ENCODE measurements around the gene SPX. TPM values are rescaled to one million over a fixed set of nuclear protein-coding genes. Genes with fewer than 3 reads are reported as not detected.

Gene SPX
- total RNA-seq, 4 donors from 2014 or later: 0.49 TPM; not detected in 3

- no peak for TF ChIP-seq POLR2A (IDR thresholded peaks at IDR 0.05)
- no peak for TF ChIP-seq CTCF (IDR thresholded peaks at IDR 0.05)
- 73 to 74% methylated on average over 2 of the region's 2 CpGs for WGBS, 2 donors
Observed at GRCh38 chr12:21562859-21563258, 36.8 kb downstream of the SPX start.

GRCh38 chr12:21566223-21566906 is 40.3 kb downstream of the SPX start:
- no peak overlapping the region for H3K4me3 ChIP-seq (ENCODE audit: low read depth, poor library complexity, severe bottlenecking)
- no peak for DNase-seq (ENCODE audit: low spot score in 2 of 2)
- 89 to 91% methylated on average over 5 of the region's 5 CpGs for WGBS, 2 donors
- intact Hi-C loops (cut with DNase I; ENCODE audit: low total_unique reads): no loop called here
- no peak for TF ChIP-seq POLR2A (IDR thresholded peaks at IDR 0.05)
- no peak for TF ChIP-seq CTCF (IDR thresholded peaks at IDR 0.05)

More at GRCh38 chr12:21562859-21563258, 36.8 kb downstream of the SPX start:
- intact Hi-C loops (cut with DNase I; ENCODE audit: low total_unique reads): no loop called here
- no peak for DNase-seq (ENCODE audit: low spot score in 2 of 2)
- H3K4me3 ChIP-seq (ENCODE audit: low read depth, poor library complexity, severe bottlenecking): no peak overlapping the region

DNA sequence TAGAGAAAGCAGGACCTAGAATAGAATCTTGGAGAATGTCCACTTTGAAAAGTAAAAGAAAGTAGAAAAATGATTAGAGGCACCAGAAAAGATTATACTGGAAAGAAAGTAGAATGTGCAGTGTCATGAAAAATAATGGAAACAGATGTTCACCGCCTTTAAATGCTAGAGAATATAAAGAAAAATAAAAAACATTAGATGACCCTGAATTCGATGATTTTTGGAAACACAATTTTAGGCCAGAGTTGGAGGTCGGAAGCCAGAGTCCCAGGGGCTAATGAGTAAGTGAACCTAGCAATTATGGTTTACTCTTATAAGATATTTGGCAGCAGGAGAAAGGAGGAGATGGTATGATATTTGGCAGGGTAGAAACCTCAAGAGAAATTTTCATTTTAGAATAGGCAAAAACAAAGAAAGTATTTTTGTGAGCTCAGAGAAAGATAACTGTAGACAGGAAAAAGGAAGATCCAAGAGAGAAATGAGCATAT is 40.9 kb downstream of the SPX start:
- 79 to 83% methylated on average over 3 of the region's 3 CpGs for WGBS, 2 donors
- intact Hi-C loops (cut with DNase I; ENCODE audit: low total_unique reads): no loop called here
- H3K4me3 ChIP-seq (ENCODE audit: low read depth, poor library complexity, severe bottlenecking): no peak overlapping the region
- TF ChIP-seq POLR2A (IDR thresholded peaks at IDR 0.05) (no peak), CTCF (IDR thresholded peaks at IDR 0.05) (no peak)
- DNase-seq (ENCODE audit: low spot score in 2 of 2): no peak

GRCh38 chr12:21568115-21568514 is 42.0 kb downstream of the SPX start:
- 86 to 89% methylated on average over 4 of the region's 4 CpGs for WGBS, 2 donors
- intact Hi-C loops (cut with DNase I; ENCODE audit: low total_unique reads): no loop called here
- TF ChIP-seq CTCF (IDR thresholded peaks at IDR 0.05): no peak
- TF ChIP-seq POLR2A (IDR thresholded peaks at IDR 0.05): no peak
- no peak for DNase-seq (ENCODE audit: low spot score in 2 of 2)
- H3K4me3 ChIP-seq (ENCODE audit: low read depth, poor library complexity, severe bottlenecking): no peak overlapping the region

DNA sequence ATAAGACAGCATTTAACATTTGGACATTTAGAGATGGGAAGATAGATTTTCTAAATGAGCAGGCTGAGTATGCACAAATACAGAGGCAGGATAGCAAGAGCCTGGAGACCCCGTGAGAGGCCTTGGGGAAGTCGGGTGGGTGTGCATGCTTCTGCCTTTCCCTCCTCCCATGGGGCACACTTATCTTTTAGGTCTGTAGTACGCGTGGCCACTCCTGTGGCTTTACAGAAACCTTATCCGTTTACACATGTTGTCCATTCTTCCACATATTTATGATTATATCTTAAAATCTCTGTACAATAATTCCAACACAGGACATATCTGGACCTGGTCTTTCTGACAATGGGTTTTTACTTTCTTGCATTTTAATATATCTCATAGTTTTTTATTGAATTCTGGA is 45.0 kb downstream of the SPX start:
- 67 to 80% methylated on average over 5 of the region's 5 CpGs for WGBS, 2 donors

More for the DNA sequence above, 45.0 kb downstream of the SPX start:
- no peak for DNase-seq (ENCODE audit: low spot score in 2 of 2)
- intact Hi-C loops (cut with DNase I; ENCODE audit: low total_unique reads): no loop called here
- no peak overlapping the region for H3K4me3 ChIP-seq (ENCODE audit: low read depth, poor library complexity, severe bottlenecking)
- TF ChIP-seq POLR2A (IDR thresholded peaks at IDR 0.05) (no peak), CTCF (IDR thresholded peaks at IDR 0.05) (no peak)

All from lower leg skin (tissue), 4 donors.